HUES48 (cell line): ENCODE results near the gene HSPBP1.
"Not testable (repeated sequence)": the region's sequence is repeated elsewhere in the genome, so short reads cannot be mapped to it uniquely, and the experiment has no call there.

ENCODE experiments used
- H3K27ac ChIP-seq: one replicate; pipeline ENCODE4 v1.7.0; 2013; ENCODE audit warnings: low read depth, low read length, inconsistent platforms
- H3K27me3 ChIP-seq: 2 replicates; pipeline ENCODE4 v1.6.1; 2013; ENCODE audit warnings: mild to moderate bottlenecking, low read length; ENCODE audit not compliant: control insufficient read depth, insufficient read depth
- H3K36me3 ChIP-seq: 2 replicates; pipeline ENCODE4 v1.6.1; 2013; ENCODE audit warnings: low read length; ENCODE audit not compliant: control insufficient read depth, insufficient read depth
- H3K4me1 ChIP-seq: 2 replicates; pipeline ENCODE4 v1.6.1; 2013; ENCODE audit warnings: mild to moderate bottlenecking, low read length; ENCODE audit not compliant: control insufficient read depth, insufficient read depth
- H3K4me3 ChIP-seq: 2 replicates; pipeline ENCODE4 v1.5.1; 2013; ENCODE audit warnings: mild to moderate bottlenecking, low read depth, low read length
- H3K9ac ChIP-seq: 2 replicates; pipeline ENCODE4 v1.6.1; 2013; ENCODE audit warnings: mild to moderate bottlenecking, low read depth, low read length, moderate library complexity
- H3K9me3 ChIP-seq: 2 replicates; pipeline ENCODE4 v1.6.1; 2013; ENCODE audit warnings: low read length; ENCODE audit not compliant: control insufficient read depth, insufficient read depth

HSPBP1 gene, protein sequence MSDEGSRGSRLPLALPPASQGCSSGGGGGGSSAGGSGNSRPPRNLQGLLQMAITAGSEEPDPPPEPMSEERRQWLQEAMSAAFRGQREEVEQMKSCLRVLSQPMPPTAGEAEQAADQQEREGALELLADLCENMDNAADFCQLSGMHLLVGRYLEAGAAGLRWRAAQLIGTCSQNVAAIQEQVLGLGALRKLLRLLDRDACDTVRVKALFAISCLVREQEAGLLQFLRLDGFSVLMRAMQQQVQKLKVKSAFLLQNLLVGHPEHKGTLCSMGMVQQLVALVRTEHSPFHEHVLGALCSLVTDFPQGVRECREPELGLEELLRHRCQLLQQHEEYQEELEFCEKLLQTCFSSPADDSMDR

DNA sequence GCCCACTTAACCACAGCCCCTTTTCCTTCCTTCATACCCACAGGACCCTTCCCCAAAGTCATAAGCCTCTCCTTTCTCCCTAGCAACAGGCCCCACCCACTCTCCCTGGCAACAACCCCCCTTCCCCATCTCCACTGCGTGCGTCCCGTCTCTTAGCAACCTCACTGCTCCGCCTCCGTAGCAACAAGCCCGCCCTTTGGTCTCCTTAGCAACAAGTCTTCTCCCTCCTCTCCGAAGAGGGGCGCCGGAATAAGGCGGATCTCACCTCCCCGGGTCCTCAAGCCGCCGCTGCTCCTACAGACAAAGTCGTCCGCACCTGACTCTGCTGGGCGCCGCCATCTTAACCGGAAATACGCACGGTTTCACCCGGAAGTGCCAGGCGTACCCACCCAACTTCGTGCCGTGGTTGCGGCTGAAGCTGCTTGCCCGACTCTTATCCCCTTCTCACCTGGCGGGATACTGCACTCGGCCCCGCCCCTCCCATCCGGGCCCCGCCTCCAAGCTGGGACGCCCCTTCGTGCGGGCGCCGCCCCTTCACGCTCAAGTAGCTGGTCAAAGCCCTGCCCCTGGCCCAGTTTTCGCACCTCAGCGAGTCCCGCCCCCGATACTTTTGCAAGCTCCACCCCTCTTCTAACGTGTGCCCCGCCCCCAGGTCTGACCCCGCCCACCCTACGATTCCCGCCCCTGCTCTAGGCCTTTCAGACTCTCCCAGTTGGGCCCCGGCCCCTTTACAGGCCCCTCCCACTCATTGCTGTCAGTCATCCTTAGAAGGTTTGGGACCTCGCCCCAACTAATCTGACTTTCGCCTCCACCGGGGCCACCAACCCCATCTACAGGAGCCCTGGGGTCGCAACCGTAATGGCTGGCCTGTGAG, at the start of gene HSPBP1:
Gene HSPBP1 (minus strand): TSS at position 341 of the 874 bp plus-strand sequence. CDS start 502 bp downstream, outside the sequence.
- peak within 1 kb of the TSS; percentile 93 for H3K4me3 ChIP-seq
- peaks cover 14% of the 10 kb centered on the region for H3K36me3 ChIP-seq
- no peaks in the 10 kb centered on the region for H3K9me3 ChIP-seq
- H3K27me3 ChIP-seq = no peaks in the 10 kb centered on the region
- peak within 1 kb of the TSS; percentile 97 for H3K27ac ChIP-seq
- peaks cover 3% of the 10 kb centered on the region for H3K4me1 ChIP-seq
- peak within 1 kb of the TSS; percentile 62; the same call in 1 of the 2 replicates for H3K9ac ChIP-seq

DNA sequence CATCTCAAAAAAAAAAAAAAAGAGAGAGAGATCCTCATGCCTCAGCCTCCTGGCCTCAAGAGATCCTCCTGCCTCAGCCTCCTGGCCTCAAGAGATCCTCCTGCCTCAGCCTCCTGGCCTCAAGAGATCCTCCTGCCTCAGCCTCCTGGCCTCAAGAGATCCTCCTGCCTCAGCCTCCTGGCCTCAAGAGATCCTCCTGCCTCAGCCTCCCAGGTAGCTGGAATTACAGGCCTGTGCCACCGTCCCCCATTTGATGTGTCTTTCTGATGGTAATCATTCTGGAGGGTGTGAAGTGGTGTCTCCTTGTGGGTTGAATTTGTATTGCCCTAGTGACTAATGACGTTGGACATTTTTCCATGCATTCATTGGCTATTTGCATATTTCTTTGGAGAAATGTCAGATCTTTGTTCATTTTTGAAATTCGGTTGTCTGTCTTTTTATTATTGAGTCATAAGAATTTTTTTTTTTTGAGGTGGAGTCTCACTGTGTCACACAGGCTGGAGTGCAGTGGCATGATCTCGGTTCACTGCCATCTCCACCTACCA, 48.9 kb upstream of the HSPBP1 start:
- H3K36me3 ChIP-seq, H3K27me3 ChIP-seq, H3K4me1 ChIP-seq, H3K27ac ChIP-seq, H3K4me3 ChIP-seq, H3K9ac ChIP-seq, H3K9me3 ChIP-seq: not testable (repeated sequence)

- Histone ChIP-seq H3K9ac (no peak within 1 kb of the TSS), H3K27me3 (no peaks in the 10 kb centered on the region), H3K4me1 (peaks cover 2% of the 10 kb centered on the region; the same call in 1 of the 2 replicates), H3K9me3 (no peaks in the 10 kb centered on the region), H3K36me3 (no peaks in the 10 kb centered on the region), H3K27ac (no peak within 1 kb of the TSS), H3K4me3 (no peak within 1 kb of the TSS)
Measured at GRCh38 chr19:55325172-55325571, 45.3 kb upstream of the HSPBP1 start, which contains the start of gene TMEM150B. Gene TMEM150B, minus strand, starts transcription at chr19:55325341. Its CDS starts 4,305 bp downstream, at chr19:55321036.

GRCh38 chr19:55324662-55325061, 44.8 kb upstream of the HSPBP1 start:
- Histone ChIP-seq H3K9ac (no peak overlapping the region), H3K4me3 (no peak overlapping the region), H3K4me1 (peaks cover 6% of the 10 kb centered on the region; the same call in 1 of the 2 replicates), H3K27ac (no peak overlapping the region), H3K9me3 (no peaks in the 10 kb centered on the region), H3K36me3 (no peaks in the 10 kb centered on the region), H3K27me3 (no peaks in the 10 kb centered on the region)

- Histone ChIP-seq H3K27ac (no peak overlapping the region), H3K4me1 (peaks cover 6% of the 10 kb centered on the region; the same call in 1 of the 2 replicates), H3K4me3 (no peak overlapping the region), H3K27me3 (no peaks in the 10 kb centered on the region), H3K9ac (no peak overlapping the region), H3K36me3 (no peaks in the 10 kb centered on the region), H3K9me3 (no peaks in the 10 kb centered on the region)
Measured at GRCh38 chr19:55322204-55322885, 42.4 kb upstream of the HSPBP1 start.

GRCh38 chr19:55321466-55322137, 41.7 kb upstream of the HSPBP1 start:
- Histone ChIP-seq H3K4me1 (peaks cover 6% of the 10 kb centered on the region; the same call in 1 of the 2 replicates), H3K36me3 (no peaks in the 10 kb centered on the region), H3K27ac (no peak overlapping the region), H3K4me3 (no peak overlapping the region), H3K27me3 (no peaks in the 10 kb centered on the region), H3K9me3 (no peaks in the 10 kb centered on the region), H3K9ac (no peak overlapping the region)

DNA sequence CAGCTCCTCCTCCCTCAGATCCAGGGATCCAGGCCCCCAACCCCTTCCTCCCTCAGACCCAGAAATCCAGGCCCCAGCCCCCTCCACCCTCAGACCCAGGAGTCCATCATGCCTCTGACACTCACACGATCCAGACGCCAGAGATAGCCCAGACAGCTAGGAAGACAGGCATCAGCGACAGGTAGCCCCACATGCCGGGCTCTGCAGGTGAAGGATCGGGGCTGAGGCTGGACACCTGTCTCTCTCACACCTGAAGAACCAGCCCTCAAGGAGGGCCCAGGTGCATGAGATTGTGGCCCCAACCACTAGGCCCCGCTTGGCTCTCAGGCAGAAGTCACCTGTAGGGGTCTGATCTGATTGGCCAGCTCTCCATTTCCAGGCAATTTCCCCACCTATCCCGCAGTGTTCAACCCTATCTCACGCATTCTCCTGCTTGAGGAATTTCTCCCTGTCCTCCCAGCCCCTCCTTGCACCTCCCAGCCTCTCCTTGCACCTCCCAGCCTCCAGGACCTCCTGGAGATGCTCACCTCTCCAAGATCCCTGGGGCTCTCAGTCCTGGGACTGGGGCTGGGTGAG, 41.0 kb upstream of the HSPBP1 start:
- Histone ChIP-seq H3K4me1 (peaks cover 6% of the 10 kb centered on the region; the same call in 1 of the 2 replicates), H3K27me3 (no peaks in the 10 kb centered on the region), H3K36me3 (no peaks in the 10 kb centered on the region), H3K4me3 (no peak overlapping the region), H3K9ac (no peak overlapping the region), H3K27ac (no peak overlapping the region), H3K9me3 (no peaks in the 10 kb centered on the region)

DNA sequence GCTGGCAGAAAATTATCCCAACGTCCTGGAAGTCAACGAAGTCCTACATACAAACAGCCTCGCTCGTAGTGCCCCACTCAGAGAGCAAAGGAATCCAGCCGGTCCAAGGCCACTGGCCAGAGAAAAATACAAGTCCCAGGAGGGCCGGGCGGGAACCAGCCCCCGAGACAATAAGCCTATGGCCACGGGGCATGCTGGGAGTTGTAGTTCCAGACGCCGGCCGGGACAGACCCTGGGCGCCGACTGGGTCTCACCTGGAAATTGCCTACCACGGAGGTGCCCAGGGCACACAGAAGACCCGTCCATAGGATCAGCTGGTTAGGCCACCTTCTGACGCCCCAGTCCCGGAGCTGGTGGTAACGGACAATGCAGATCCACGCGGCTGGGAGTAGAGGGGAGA, 39.9 kb upstream of the HSPBP1 start:
- peaks cover 6% of the 10 kb centered on the region; the same call in 1 of the 2 replicates for H3K4me1 ChIP-seq
- no peaks in the 10 kb centered on the region for H3K9me3 ChIP-seq
- no peak overlapping the region for H3K9ac ChIP-seq
- H3K36me3 ChIP-seq = no peaks in the 10 kb centered on the region
- H3K27me3 ChIP-seq = no peaks in the 10 kb centered on the region
- peak overlapping the region; percentile 48 for H3K4me3 ChIP-seq
- H3K27ac ChIP-seq = no peak overlapping the region

GRCh38 chr19:55316646-55317045, 36.7 kb upstream of the HSPBP1 start:
- no peak overlapping the region for H3K9ac ChIP-seq
- H3K36me3 ChIP-seq = peaks cover 7% of the 10 kb centered on the region
- no peak overlapping the region for H3K4me3 ChIP-seq
- H3K4me1 ChIP-seq = peaks cover 6% of the 10 kb centered on the region; the same call in 1 of the 2 replicates
- H3K27ac ChIP-seq = no peak overlapping the region
- no peaks in the 10 kb centered on the region for H3K9me3 ChIP-seq
- H3K27me3 ChIP-seq = no peaks in the 10 kb centered on the region
